GM21619 (cell line): ENCODE results near the gene LYPD1.
"Not testable (repeated sequence)": the region's sequence is repeated elsewhere in the genome, so short reads cannot be mapped to it uniquely, and the experiment has no call there.

Experiments used
- ATAC-seq: cut with Tn5 transposase; IDR thresholded peaks from one replicate; pipeline ENCODE4 v1.9.1; 2021; ENCODE audit not compliant: unreplicated experiment

LYPD1 gene, protein sequence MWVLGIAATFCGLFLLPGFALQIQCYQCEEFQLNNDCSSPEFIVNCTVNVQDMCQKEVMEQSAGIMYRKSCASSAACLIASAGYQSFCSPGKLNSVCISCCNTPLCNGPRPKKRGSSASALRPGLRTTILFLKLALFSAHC

DNA sequence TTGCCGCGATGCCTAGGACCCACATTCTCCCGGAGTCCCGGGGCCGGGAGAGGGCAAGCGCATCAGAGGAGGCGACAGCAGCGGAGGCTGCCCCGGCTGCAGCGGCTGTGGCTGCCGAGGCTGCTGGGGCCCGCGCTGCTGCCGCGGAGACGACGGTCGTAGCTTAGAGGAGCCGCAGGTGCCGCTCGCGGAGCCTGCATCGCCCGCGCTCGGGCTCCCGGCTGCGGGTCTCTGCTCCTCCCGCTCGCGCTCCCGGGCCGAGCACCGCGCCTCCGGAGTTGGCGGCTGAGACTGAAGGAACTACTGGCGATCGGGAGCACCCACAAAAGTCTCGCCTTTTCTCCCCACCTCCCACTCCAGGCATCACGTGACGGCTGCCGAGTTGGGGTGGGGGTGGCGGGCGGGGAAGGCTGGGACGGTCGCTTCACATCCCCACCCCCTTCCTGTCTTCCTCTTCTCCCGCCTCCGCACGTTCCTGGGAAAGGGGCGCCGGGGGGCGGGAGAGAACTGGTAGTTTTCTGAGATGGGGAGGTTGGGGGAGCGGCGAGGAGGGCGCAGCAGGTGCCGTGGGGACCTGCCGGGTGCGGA, at the start of gene LYPD1:
TSS of gene LYPD1 (minus strand) at position 298 of the 588 bp plus-strand sequence. CDS start at position 25, 273 bp downstream.
- no peak for ATAC-seq

GRCh38 chr2:132719480-132719879, 49.5 kb upstream of the LYPD1 start:
- no peak for ATAC-seq

- no peak for ATAC-seq
Observed at GRCh38 chr2:132716954-132717353, 46.9 kb upstream of the LYPD1 start.

- ATAC-seq: no peak
Observed at GRCh38 chr2:132715386-132716351, 45.7 kb upstream of the LYPD1 start.

GRCh38 chr2:132703396-132703795, 33.4 kb upstream of the LYPD1 start:
- no peak for ATAC-seq

- ATAC-seq: no peak
Observed at GRCh38 chr2:132701810-132702209, 31.8 kb upstream of the LYPD1 start.

GRCh38 chr2:132699802-132700201, 29.8 kb upstream of the LYPD1 start:
- ATAC-seq: not testable (repeated sequence)

DNA sequence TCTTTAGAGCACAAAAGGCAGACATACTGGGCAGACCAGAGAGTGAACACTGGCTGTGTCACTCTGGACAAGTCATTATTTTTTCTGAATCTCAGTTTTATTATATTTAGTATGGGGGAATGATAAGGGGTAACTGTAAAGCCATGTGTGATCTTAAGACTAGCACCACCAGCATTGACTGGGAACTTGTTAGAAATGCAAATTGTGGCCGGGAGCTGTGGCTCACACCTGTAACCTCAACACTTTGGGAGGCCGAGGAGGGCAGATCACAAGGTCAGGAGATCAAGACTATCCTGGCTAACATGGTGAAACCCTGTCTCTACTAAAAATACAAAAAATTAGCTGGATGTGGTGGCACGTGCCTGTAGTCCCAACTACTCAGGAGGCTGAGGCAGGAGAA, 28.3 kb upstream of the LYPD1 start:
- ATAC-seq: not testable (repeated sequence)

DNA sequence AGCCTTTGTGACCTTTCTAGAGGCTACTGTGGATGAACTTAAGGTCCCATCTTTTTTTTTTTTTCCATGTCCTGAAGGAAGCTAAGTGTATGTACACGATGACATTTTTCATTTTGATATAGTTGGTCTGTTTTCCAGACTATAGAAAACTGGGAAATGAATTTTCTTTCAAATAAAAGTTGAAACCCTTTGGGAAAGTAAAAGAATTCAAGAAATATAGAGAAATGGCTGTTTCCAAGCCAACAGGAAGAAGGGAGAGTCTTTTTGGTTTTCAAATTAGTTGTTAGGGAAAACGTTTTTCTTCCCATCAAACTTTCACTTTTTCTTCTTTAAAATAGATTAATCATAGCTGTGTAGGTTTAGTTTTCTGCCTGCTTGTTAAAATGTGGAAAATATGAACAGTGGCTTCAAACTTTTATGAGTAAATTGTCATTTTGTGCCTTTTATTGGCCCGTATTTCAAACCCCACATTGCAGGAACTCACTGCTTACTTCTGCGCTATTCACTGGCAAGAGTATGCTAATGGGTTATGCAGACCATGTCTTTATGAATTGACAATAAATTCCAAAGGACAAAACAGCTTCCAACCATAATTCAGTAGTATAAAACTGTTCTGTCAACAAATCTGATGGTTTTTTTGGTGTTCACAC, 27.7 kb upstream of the LYPD1 start:
- ATAC-seq: no peak

- ATAC-seq: no peak
Observed at GRCh38 chr2:132692816-132693215, 22.8 kb upstream of the LYPD1 start.

DNA sequence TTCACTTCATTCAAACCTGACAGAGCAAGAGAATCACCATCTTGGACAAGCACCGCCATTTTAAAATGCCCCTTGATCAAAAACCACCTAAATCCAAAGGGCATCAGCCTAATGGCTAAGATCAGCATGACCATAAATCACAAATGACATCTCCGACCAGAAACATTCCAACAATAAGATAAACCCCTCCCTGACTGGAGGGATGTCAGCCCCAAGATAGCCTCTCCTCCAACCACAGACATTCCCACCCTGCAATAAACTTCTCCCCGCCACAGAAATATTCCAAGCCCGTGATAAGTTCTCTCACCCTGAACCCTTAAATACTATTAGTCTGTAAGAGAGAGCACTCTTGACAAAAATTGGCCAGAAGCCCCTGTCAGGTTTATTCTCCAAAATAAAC, 21.6 kb upstream of the LYPD1 start:
- no peak for ATAC-seq

- ATAC-seq: no peak
Observed at GRCh38 chr2:132690664-132691303, 20.8 kb upstream of the LYPD1 start.

GRCh38 chr2:132681766-132682165, 11.8 kb upstream of the LYPD1 start:
- no peak for ATAC-seq

GRCh38 chr2:132680544-132680943, 10.5 kb upstream of the LYPD1 start:
- no peak for ATAC-seq

GRCh38 chr2:132678483-132678882, 8.5 kb upstream of the LYPD1 start:
- no peak for ATAC-seq

GRCh38 chr2:132677661-132678060, 7.7 kb upstream of the LYPD1 start:
- no peak for ATAC-seq

DNA sequence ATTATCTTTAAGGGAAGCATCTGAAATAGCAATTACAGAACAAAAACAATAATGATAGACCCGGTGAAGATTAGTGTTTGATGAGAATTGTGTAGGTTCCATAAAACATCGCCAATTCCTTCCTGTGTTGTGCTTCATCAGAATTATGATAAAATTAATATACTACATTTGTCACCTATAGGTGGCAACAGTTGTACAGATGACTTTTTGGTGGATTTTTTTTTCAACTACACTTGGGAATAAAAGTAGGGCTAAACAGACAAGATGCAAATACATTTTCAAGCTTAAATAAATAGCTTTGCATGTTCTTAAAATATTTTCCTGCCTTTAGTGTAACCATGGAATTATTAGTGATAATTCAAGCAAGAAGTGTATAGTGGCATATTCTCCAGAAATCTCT, 7.0 kb upstream of the LYPD1 start:
- ATAC-seq: no peak

DNA sequence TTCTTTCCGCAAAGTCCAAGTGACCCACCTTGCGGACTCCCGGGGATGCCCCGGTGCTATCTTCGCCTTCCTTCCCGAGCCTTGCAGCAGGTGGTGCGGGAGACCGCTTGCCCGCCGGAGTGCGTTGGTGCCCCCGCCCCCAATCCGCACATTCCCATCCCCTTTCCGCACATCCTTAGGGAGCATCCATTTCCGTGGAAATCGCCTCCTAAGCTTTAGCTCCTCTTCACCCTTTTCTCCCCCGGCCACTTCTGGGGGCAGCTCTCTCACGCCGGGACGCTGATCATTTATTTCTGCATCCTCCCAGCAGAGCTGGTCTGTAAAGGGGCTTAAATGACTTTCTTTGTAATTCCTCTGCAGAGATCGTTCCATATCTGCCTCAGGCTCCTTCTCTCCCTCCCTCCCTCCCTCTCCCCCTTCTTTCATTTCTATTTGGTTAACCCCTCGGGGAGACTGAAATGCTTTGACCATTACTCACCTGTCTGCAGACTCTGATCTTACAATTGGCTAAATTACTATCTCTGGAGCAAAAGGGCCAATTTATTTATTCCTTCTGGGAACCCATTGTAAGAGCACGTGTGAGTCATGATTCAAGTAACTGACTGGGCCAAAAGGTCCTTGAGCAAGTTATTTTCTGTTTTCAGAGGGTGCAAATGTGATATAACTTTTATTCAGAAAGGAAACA, 1.3 kb upstream of the LYPD1 start:
- no peak for ATAC-seq

DNA sequence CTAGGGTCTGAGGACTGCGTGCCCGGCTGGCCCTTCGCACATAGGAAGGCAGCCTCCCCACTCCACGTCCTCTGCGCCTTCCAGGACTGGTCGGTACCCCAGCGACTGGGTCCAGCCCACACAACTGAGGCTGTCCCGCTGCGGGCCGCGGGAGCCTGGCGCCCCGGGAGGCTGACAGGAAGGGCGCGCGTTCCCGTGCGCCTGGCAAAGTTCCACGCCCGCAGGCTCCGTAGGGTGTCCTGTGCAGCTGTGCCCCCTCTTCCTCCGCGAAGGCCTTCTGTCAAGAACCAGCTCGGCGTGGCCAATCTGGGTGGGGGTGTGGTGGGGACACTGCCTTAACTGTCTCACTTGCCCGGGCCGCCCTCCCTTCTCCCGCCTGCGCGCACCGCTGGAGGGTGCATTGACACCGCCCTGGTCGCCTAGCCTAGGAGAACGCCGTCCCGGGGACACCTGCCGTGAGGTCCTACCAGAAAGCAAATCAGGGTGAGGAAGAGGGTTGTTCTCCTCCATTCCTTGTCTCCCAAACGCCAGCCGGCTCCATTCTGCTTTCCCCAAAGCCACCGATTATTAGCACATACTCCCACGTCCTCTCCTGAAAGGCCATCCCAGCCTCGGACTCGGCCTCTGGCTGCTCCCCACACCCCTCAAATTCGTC, 618 bp upstream of the LYPD1 start:
- ATAC-seq: no peak
